CD4-positive, alpha-beta T cell treated with Interleukin-1 beta for 1 hour (primary cell): Measurements from ENCODE around the gene ZFC3H1.
"Not testable (repeated sequence)": the region's sequence is repeated elsewhere in the genome, so short reads cannot be mapped to it uniquely, and the experiment has no call there.

Experiments used
- DNase-seq, 2 donors: peaks; one replicate each; pipeline ENCODE4 v3.0.0-alpha.2; 2020 to 2022

The ZFC3H1 gene, protein sequence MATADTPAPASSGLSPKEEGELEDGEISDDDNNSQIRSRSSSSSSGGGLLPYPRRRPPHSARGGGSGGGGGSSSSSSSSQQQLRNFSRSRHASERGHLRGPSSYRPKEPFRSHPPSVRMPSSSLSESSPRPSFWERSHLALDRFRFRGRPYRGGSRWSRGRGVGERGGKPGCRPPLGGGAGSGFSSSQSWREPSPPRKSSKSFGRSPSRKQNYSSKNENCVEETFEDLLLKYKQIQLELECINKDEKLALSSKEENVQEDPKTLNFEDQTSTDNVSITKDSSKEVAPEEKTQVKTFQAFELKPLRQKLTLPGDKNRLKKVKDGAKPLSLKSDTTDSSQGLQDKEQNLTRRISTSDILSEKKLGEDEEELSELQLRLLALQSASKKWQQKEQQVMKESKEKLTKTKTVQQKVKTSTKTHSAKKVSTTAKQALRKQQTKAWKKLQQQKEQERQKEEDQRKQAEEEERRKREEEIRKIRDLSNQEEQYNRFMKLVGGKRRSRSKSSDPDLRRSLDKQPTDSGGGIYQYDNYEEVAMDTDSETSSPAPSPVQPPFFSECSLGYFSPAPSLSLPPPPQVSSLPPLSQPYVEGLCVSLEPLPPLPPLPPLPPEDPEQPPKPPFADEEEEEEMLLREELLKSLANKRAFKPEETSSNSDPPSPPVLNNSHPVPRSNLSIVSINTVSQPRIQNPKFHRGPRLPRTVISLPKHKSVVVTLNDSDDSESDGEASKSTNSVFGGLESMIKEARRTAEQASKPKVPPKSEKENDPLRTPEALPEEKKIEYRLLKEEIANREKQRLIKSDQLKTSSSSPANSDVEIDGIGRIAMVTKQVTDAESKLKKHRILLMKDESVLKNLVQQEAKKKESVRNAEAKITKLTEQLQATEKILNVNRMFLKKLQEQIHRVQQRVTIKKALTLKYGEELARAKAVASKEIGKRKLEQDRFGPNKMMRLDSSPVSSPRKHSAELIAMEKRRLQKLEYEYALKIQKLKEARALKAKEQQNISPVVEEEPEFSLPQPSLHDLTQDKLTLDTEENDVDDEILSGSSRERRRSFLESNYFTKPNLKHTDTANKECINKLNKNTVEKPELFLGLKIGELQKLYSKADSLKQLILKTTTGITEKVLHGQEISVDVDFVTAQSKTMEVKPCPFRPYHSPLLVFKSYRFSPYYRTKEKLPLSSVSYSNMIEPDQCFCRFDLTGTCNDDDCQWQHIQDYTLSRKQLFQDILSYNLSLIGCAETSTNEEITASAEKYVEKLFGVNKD (N-terminal part only)

DNA sequence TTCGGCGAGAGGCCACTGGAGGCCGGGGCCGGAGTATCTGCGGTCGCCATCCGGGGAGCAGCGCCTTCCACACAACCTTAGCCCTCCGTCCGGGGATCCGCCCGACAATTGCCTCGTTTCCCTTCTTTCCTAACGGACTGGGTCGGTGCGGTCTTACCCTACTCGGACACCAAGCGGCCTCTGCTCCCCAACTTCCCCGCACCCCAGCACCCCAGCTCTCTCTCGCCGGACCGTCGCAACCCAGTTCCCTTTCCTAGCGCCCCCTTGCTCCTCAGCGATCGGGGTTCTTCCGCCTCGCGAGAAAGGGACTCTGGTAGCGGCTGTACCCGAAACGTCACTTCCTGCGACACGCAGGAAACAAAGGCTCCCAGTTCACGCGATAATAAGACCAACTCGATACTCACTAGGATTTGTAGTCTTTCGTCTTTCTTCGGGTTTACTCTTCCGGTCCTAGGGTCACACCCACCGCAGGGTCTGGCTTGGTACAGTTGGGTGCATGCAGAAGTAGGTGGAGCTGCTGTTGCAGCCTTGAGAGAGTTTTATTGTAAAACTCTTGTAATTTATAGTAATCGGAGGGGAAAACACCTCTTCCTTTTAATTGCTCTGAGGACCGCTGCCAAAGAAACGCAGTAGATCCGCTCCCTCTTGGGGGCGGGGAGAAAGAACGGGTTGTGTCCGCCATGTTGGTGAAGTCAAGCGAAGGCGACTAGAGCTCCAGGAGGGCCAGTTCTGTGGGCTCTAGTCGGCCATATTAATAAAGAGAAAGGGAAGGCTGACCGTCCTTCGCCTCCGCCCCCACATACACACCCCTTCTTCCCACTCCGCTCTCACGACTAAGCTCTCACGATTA lies at the start of gene ZFC3H1, which contains the start of gene THAP2:
ZFC3H1 (minus strand) TSS at position 288 of the 850 bp plus-strand sequence; CDS start at position 50, 238 bp downstream.
THAP2 (plus strand) TSS at position 741 of the 850 bp plus-strand sequence. CDS start 209 bp downstream, outside the sequence.
- DNase-seq: peak; percentile 96 to 97

DNA sequence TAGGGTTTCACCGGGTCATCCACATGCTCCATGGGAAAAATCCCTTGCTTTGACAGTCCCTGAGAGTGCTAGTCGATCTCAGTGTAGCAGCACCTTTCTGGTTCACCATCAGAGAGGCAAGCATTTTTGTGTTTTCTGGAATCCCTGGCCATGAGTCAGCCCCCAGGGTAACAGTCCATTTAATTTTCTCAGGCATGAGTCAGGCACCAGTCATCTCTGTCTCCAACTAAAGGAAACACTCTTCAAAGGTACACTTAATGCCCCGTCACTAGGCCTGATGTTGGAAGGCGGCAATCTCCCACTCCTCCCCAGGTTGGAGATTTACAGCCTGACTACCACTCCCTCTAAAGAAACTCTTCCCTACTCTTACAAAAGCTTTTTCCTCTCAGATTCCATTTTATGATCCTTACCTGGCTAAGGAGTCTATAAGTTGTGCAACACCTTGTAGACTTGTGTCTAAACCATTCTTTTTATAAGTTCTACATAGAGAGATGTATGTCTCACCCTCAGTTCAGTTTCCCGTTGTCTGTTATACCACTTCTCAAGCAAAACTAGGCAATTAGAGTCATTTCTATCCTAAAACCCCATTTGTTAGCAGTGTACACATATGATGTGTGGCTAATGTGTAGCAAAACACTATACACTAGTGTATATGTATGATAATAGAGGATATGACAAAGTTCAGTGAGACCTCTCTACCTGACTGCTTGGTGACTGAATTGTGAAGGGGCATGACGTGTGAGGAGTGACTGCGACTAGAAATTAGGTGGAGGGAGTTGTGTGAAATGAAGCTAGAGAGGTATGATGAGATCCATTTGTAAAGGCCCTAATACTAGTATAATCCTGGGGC lies 46.9 kb upstream of the ZFC3H1 start:
- no peak for DNase-seq

DNA sequence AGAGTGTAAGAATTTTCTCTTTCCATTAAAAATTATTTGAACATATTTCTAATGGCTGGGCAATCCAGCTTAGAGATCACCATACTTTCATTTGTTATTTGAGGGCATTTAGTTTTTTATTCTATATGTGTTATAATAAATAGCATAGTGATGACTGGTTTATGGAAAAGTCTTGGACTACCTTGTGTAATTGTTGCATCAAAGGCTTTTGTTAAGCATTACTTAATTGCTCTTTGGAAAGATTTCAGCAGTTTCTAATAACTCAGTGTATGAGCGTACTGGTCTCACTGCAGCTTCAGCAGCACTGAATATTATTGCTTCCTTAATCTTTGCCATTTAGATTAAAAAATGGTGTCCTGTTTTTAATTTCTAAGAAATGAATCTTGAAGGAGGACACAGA lies 45.0 kb upstream of the ZFC3H1 start:
- no peak for DNase-seq

DNA sequence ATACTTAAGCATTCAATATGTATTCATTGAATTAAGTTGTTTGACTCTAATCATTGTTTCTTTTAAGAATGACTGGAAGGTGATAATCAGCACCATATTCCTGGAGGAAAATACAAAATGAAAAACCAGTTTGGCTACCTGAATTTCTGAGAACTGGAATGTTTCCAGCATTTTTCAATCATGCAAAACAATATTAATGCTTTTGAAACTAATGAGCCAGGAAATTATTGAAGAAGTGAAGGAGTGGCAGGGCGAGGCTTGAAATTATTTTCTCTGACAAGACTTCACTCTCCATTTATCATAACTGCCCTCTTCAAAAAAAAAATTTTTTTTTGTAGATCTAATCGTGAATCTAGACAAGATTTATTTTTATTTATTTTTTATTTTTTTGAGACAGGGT lies 41.3 kb upstream of the ZFC3H1 start:
- DNase-seq: no peak

DNA sequence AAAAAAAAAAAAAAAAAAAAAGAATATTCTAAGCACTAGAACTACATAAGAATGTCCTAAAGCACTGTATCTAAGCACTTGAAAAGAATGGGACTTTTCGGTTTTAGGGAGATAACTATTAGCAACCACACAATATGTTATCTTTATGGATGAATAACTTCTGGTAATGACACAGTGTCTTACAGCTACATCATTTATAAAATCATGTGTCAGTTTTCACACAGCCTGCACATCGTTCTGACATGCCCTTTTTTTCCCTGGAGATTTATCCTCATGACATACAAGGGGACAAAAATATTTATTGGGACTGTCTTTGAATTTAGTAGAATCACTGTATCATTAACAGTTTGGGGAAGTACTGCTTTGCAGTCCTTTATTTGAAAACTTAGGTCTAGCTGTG lies 39.6 kb upstream of the ZFC3H1 start:
- DNase-seq: no peak

DNA sequence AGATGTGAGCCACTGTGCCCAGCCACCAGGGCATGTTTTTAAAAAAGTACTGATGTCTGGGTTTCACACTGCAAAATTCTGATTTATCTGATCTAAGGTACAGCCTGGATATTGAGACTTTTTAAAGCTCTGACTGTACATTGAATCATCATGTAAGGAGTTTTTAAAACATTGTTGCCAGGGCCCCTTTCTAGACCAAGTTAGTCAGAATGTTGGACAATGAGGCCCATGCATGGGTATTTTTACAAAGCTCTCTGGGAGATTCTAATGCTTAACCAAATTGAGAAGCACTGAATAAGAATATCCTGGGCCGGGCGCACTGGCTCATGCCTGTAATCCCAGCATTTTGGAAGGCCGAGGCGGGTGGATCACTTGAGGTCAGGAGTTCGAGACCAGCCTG lies 38.9 kb upstream of the ZFC3H1 start:
- DNase-seq: no peak

DNA sequence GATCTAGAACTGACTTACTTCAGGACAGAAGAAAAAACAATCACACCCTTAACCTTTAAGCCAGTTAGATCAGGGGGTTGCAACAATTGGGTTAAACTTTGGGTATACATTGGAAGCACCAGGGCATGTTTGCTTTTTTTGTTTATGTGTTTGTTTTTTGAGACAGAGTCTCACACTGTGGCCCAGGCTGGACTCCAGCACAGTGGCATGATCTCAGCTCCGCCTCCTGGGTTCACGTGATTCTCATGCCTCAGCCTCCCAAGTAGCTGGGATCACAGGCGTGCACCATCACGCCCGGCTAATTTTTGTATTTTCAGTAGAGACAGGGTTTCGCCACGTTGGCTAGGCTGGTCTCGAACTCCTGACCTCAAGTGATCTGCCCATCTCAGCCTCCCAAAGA lies 38.5 kb upstream of the ZFC3H1 start:
- DNase-seq: not testable (repeated sequence)

DNA sequence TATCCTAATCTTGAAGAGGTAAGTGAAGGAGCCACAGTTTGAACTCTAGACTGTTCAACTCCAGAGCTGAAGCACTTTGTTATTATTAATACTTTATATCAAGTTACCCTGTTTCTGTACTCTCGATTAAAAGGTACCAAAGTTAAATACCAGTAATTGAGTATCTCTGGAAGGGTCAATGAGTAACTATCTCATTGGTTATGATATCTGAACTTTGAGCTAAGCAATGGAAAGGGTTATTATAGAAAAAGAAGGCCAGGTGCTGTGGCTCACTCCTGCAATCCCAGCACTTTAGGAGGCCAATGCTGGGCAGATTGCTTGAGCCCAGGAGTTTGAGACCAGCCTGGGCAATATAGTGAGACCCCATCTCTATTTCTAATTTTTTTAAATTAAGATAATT lies 32.1 kb upstream of the ZFC3H1 start:
- no peak for DNase-seq

DNA sequence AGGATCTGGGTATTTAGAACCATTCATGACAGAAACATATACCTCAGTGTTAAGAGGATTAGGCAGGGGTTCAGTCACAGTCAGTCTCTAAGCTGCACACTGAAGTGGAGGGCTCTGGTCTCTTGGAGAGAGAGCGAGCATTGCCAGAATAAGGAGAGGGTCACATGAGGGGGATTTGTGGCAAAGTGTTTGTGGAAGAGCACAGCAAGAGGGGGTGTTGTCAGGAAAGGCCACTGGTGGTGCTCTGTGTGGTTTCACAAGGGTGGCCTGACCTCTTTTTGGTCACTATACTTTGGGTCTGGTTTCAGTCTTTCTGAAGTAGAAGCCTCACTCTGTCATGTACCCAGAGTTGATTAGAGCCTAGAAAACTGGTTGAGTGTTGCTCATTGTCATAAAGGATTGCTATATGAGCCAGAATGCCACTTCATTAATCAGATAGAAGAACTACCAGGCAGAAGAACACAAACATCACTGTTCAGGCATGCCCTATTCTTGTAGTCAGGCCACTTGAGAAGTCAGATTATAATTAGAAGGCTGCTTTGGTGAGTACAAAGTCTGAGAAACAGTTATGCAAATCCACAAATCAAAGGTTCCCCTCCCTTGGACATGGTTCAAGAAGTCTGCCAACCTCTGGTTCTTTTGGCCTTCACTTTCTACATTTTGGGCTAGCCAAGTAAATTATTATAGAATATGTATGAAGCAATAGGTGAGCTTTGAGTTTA lies 30.6 kb upstream of the ZFC3H1 start:
- no peak for DNase-seq

DNA sequence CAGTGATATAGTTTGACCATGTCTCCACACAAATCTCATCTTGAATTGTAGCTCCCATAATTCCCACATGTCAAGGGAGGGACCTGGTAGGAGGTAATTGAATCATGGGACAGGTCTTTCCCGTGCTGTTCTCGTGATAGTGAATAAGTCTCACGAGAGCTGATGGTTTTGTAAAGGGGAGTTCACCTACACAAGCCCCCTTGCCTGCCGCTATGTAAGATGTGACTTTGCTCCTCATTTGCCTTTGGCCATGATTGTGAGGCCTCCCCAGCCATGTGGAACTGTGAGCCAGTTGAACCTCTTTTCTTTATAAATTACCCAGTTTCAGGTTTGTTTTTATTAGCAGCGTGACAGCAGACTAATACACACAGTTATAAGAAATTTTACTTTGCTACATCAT lies 30.0 kb upstream of the ZFC3H1 start:
- DNase-seq: not testable (repeated sequence)

DNA sequence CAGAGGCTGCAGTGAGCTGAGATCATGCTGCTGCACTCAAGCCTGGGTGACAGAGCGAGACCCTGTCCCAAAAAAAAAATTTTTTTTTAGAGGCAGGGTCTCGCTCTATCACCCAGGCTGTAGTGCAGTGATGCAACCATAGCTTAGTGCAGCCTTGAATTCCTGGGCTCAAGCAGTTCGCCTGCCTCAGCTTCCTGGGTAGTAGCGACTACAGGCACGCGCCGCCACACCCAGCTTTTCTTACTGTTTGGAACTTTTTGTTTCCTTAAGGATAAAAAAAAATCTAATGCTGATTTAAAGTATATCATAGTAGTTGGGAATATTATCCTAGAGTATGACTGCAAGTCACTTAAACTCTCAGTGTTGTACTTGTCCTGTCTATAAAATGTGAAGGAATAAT lies 29.5 kb upstream of the ZFC3H1 start:
- no peak for DNase-seq

DNA sequence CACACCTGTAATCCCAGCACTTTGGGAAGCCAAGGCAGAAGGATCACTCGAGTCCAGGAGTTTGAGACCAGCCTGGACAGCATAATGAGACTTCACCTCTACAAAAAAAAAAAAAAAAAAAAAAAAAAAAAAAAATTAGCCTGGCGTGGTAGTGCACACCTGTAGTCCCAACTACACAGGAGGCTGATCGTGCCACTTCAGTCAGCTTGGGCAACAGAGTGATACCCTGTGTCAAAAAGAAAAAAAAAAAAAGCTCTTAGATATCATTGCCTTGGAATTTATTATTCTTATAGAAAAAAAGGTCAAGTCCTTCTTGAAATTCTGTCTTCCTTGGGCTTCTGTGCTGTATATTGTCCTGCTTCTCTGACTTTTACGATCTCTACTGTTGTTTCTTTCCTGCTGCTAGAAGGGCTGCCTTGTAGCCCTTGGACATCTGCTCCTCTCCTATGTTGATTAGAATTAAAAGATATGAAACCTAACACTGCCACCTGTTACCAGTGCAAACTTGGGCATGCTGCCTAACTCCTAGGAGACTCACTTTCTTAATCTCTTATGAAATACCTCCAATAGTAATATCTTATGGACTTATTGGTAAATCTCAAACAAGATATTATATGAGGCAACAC lies 28.0 kb upstream of the ZFC3H1 start:
- no peak for DNase-seq

DNA sequence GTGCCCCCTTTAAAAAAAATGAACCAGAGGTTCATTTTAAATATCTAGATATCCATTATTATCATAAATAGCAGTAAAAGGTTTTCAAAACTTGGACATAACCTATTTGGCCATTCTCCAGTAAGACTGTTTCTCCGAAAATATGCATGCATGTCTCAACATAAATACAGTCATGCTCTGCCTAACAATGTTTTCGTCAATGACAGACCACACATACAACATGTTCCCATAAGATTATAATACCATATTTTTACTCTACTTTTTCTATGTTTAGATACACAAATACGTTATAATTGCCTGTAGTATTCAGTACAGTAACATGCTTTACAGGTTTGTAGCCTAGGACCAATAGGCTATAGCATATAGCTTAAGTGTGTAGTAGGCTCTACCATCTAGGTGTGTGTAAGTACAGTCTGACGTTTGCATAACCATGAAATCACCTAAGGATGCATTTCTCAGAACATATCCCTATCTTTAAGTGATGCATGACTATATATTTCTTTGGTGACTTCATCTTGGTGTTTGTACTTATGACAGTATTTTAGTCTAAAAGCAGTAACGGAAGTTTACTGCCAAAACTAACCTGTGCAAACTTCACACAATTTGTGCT lies 25.4 kb upstream of the ZFC3H1 start:
- DNase-seq: no peak

DNA sequence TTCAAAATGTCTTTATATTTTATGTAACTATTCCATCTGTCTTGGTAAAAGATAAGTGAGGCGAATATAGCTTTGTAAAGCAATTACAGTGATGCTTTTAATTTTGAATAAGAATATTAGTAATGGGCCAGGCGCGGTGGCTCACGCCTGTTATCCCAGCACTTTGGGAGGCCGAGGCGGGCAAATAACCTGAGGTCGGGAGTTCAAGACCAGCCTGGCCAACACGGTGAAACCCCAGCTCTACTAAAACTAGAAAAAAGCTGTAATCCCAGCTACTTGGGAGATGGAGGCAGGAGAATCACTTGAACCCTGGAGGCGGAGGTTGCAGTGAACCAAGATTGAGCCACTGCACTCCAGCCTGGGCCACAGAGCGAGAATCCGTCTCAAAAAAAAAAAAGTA lies 23.5 kb upstream of the ZFC3H1 start:
- DNase-seq: not testable (repeated sequence)

DNA sequence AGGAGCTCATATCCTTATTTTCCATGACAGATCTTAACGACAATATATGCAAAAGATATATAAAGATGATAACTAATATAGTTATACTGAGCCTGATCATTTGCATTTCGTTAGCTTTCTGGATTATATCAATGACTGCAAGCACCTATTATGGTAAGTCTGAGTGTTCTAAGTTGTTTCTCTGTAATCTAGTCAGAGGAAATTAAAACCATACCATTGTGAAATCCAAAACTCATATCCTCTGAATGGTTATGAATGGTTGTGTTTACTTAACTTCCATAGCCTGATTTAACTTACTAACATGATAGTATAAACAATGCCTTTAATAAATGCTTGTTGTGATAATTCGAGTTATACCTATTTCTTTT lies 23.0 kb upstream of the ZFC3H1 start:
- no peak for DNase-seq

DNA sequence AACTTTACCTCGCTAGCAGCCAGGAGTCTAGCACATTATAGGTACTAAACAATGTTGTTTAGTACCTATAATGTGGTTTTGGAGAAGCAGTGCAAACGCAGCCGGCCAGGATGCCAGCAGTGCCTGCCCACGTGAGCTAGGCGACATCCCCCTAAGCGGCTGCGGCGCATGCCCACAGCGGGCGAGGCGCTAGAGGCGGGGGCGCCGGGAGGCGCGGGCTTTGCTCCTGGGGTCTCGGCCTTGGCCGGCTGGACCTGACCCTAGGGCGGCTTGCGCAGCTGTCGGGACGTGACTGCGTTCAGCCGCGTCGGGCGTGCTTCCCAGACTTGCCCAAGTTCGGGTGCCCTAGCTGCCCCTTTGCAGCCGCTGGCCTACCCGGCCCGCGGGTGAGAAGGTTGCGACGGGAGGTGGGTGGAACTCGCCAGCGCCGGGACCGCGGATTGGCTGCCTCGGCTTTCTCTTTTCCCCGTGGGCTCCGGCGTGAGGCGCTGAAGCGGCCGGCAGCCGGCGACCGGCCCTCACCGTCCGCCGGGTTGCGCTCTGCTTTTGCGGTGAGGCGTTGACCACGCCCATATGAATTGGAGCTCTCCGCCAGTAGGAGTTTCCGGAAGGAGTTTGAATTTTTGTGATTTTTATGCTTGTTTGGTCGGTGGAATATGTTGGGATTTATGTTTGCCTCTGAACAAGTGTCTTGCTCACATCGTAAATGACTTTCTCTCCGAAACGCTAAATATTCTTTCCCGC lies 22.4 kb upstream of the ZFC3H1 start, which contains the start of gene TMEM19:
TMEM19 (plus strand) TSS at position 169 of the 744 bp plus-strand sequence. CDS start 599 bp downstream, outside the sequence.
- DNase-seq: peak; percentile 81 to 85

DNA sequence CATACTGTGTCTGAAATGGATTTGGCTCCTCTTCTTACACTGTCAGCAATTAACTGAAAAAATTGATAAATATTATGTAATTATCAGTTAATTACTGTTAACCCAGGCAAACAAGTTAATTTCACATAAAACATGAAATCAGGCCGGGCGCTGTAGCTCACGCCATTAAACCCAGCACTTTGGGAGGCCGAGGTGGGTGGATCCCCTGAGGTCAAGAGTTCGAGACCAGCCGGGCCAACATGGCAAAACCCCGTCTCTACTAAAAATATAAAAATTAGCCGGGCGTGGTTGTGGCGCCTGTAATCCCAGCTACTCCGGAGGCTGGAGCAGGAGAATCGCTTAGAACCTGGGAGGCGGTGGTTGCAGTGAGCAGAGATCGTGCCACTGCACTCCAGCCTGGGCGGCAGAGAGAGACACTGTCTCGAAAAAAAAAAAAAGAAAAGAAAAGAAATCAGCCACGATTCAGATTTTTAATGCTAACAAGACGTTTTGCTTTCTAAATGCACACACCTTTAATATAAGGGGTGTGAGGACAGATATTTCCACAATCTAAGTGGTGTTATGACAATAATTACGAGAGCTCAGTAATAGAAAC lies 21.8 kb upstream of the ZFC3H1 start:
- DNase-seq: no peak

DNA sequence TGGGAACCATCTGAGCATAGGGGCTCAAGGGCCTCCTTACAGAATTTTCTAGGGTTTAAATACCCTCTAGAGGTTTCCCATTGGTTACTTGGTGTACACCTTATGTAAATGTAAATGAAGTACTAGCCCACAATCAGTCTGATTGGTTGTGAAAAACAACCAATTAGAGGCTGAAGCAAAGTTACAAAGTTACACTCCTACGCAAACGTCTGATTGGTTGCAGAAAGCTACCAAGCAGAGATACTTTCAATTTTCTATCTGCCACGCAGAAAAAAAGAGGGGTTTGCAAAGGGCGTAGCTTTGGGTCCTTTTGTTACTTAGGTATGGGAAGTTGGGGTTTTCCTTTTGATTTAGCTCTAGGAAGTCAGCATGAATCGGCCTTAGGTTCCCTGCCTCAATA lies 20.4 kb upstream of the ZFC3H1 start:
- peak in 1 of 2 donors; percentile 53 for DNase-seq
